Activated naive CD8-positive, alpha-beta T cell (primary cell): Measurements from ENCODE around the gene MED22.
"Not testable (repeated sequence)": the region's sequence is repeated elsewhere in the genome, so short reads cannot be mapped to it uniquely, and the experiment has no call there.

Source experiments
- H3K27ac Mint-ChIP-seq: one replicate; pipeline ENCODE4 v1.8.0; 2021; ENCODE audit warnings: mixed read lengths
- H3K27me3 Mint-ChIP-seq: one replicate; pipeline ENCODE4 v1.8.0; 2021; ENCODE audit warnings: mixed read lengths
- H3K36me3 Mint-ChIP-seq: one replicate; pipeline ENCODE4 v1.8.0; 2021; ENCODE audit warnings: mixed read lengths
- H3K4me1 Mint-ChIP-seq: one replicate; pipeline ENCODE4 v1.8.0; 2021; ENCODE audit warnings: low read depth, mixed read lengths
- H3K4me3 Mint-ChIP-seq: one replicate; pipeline ENCODE4 v1.8.0; 2021; ENCODE audit warnings: mild to moderate bottlenecking, mixed read lengths
- H3K9me3 Mint-ChIP-seq: one replicate; pipeline ENCODE4 v1.8.0; 2021; ENCODE audit warnings: low read depth, mixed read lengths

The MED22 gene

DNA sequence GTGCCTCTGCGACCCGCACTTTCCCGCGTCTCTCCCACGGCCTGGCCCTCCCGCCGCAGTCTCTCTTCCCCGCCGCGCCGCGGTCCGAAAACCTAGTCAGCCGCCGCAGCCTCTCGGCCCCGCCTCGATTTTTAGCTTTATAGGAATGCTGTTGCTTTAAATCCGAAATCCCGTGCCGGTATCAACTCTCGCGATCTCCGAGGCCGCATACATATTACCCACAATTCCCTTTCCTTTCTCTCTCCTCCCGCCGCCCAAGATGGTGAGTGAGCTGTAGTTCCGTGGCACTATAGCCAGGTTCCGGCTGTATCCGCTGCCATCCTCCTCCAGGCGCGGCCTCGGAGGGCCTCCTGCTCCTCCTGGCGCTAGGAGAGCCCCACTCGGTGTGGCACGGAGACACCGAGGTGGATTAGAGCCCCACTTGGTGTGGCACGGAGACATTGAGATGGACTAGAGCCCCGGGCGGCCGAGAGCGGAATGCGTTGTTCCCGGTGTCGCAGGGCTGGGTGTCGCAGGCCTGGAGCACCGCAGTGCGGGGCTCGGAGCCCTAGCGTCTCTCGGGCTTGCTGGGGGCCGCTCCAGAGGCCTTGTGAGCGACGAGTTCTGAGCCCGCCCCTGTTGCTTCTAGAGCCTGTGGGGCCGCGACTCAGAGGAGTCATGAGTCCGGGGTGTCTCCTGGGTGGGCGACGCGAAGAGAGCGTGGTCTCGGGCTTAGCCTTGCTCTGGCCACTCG, at the start of gene MED22, which contains the start of gene RPL7A:
TSS of gene MED22 (minus strand) at position 147 of the 733 bp plus-strand sequence. CDS start 1,469 bp downstream, outside the sequence.
TSS of gene RPL7A (plus strand) at position 234 of the 733 bp plus-strand sequence. CDS start at position 260, 26 bp downstream.
- H3K4me1 Mint-ChIP-seq, result peaks cover 39% of the 10 kb centered on the region
- peaks cover 10% of the 10 kb centered on the region for H3K36me3 Mint-ChIP-seq
- no peaks in the 10 kb centered on the region for H3K9me3 Mint-ChIP-seq
- peak within 1 kb of the TSS; percentile 99 for H3K27ac Mint-ChIP-seq
- no peaks in the 10 kb centered on the region for H3K27me3 Mint-ChIP-seq
- H3K4me3 Mint-ChIP-seq, result peak within 1 kb of the TSS; percentile 99

DNA sequence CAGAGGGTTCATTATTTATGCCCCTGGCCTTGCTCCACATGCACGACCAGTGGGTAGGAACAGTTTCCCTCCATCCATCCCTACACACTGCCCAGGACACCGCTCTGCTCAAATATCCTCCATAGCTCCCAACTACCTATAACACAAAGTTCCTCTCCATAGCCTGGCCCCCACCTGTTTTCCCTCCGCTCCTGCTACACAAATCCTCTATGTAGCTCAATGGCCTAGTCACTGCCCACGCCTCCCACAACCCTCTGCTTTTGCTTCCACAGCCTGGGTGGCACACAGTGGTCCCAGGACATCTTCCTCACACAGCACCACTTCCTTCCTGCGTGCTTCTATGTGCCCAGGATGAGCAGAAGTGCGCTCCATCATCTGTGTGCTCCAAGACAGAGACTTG, 49.4 kb upstream of the MED22 start:
- Mint-ChIP-seq H3K4me1 (peaks cover 2% of the 10 kb centered on the region), H3K27ac (no peak overlapping the region), H3K27me3 (no peaks in the 10 kb centered on the region), H3K36me3 (no peaks in the 10 kb centered on the region), H3K4me3 (no peak overlapping the region), H3K9me3 (no peaks in the 10 kb centered on the region)

DNA sequence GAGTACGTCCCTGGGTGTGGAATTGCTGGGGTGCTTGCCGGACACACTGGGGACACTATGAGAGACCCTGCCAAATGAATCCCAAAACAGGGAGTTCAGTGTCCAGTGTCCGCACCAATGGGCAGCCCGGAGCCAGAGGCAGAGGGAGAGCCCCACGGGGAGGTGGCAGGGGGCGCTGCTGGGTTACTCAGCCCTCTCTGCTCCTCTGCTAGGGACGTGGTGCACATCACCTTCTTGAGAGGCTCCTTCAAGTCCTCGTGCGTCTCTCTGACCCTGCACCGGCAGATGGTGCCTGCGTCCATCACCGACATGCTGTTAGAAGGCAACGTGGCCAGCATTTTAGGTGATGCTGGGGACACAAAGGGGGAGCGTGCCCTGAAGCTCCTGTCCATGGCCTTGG, 49.0 kb upstream of the MED22 start:
- Mint-ChIP-seq H3K36me3 (no peaks in the 10 kb centered on the region), H3K27me3 (no peaks in the 10 kb centered on the region), H3K9me3 (no peaks in the 10 kb centered on the region)

DNA sequence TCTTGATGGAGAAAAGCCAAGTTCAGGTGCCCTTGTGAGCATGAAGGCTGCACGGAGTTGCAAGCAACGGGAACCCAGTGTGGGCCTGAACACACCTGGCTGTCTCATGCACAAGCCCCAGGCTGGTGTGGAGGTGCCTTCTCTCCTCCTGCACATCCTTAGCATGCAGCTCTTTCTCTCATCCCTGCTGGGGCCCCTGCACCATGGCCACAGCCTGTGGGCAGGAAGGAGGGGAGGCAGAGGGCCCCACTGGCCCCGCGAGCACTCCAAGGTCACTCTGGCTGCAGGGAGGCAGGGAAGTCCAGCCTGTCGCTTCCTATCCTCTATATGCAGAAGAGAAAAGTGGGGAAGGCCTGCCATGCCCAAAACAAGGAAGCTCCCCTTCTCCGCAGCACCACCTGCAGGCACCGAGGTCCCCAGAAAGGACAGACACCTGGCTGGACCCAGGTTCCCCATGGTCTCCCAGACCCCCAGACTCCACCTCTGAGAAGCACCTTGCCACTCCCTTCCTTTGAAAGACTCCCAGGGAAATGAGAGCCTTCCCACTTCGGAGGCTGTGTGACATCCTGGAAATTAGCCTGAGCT, 46.8 kb upstream of the MED22 start:
- Mint-ChIP-seq H3K4me1 (peaks cover 2% of the 10 kb centered on the region), H3K36me3 (no peaks in the 10 kb centered on the region), H3K9me3 (no peaks in the 10 kb centered on the region), H3K4me3 (no peak overlapping the region), H3K27me3 (peaks cover 3% of the 10 kb centered on the region), H3K27ac (no peak overlapping the region)

More for the DNA sequence above, 49.0 kb upstream of the MED22 start:
- H3K27ac Mint-ChIP-seq, result no peak overlapping the region
- no peak overlapping the region for H3K4me3 Mint-ChIP-seq
- H3K4me1 Mint-ChIP-seq, result peaks cover 2% of the 10 kb centered on the region

DNA sequence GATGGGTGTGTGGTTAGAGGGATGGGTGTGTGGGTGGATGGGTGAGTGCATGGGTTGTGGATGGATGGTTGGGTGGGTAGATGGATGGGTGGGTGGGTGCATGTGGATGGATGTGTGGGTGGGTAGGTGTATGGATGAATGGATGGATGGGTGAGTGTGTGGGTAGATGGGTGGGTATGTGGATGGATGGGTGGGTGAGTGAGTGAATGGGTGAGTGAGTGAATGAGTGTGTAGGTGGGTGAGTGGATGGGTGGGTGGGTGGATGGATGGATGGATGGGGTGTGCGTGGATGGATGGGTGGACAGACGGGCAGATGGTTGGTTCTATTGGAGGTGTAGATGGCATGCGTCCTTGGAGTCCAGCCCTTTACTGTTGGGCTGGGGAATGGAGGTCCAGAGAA, 45.5 kb upstream of the MED22 start:
- Mint-ChIP-seq H3K27ac (no peak overlapping the region), H3K27me3 (peaks cover 3% of the 10 kb centered on the region), H3K4me3 (no peak overlapping the region), H3K4me1 (peaks cover 2% of the 10 kb centered on the region), H3K9me3 (no peaks in the 10 kb centered on the region), H3K36me3 (no peaks in the 10 kb centered on the region)

DNA sequence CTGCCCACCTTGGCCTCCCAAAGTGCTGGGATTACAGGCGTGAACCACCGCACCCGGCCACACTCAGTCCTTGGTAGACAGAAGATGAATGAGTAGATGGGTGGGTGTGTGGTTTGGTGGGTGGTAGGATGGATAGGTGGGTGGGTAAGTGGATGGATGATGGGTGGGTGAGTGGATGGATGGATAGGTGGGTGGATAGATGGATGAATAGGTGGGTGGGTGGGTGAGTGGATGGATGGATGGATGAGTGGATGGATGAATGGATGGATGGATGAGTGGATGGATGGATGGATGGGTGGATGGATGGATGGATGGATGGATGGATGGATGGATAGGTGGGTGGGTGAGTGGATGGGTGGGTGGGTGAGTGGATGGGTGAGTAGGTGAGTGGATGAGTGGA, 44.4 kb upstream of the MED22 start:
- H3K27ac Mint-ChIP-seq, H3K27me3 Mint-ChIP-seq, H3K36me3 Mint-ChIP-seq, H3K9me3 Mint-ChIP-seq, H3K4me3 Mint-ChIP-seq, H3K4me1 Mint-ChIP-seq: not testable (repeated sequence)

DNA sequence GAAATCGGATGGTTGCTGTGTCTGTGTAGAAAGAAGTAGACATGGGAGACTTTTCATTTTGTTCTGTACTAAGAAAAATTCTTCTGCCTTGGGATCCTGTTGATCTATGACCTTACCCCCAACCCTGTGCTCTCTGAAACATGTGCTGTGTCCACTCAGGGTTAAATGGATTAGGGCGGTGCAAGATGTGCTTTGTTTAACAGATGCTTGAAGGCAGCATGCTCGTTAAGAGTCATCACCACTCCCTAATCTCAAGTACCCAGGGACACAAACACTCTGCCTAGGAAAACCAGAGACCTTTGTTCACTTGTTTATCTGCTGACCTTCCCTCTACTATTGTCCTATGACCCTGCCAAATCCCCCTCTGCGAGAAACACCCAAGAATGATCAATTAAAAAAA, 43.5 kb upstream of the MED22 start:
- not testable (repeated sequence) for H3K4me1 Mint-ChIP-seq, H3K9me3 Mint-ChIP-seq, H3K27me3 Mint-ChIP-seq, H3K36me3 Mint-ChIP-seq, H3K27ac Mint-ChIP-seq, H3K4me3 Mint-ChIP-seq

DNA sequence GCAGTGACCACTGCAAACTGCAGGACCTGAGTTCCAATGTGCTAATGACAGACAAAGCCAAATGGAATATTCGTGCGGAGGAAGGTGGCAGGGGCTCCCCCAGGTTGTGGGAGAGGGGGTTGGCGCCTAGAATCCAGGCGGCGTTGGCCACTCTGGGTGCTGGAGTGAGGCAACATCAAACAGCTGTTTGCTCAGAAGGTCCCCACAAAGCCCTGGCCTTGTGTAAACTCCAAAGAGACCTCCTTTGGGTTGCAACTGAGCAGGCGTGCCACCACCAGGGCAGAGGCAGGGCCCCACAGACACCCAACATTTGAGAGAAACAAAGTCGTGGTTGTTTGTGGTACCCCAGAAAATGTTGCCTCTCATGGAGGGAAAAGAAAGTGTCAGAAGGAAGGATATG, 42.8 kb upstream of the MED22 start:
- H3K27ac Mint-ChIP-seq, result no peak overlapping the region
- H3K27me3 Mint-ChIP-seq, result peaks cover 3% of the 10 kb centered on the region
- no peaks in the 10 kb centered on the region for H3K4me1 Mint-ChIP-seq
- no peak overlapping the region for H3K4me3 Mint-ChIP-seq
- no peaks in the 10 kb centered on the region for H3K9me3 Mint-ChIP-seq
- no peaks in the 10 kb centered on the region for H3K36me3 Mint-ChIP-seq

DNA sequence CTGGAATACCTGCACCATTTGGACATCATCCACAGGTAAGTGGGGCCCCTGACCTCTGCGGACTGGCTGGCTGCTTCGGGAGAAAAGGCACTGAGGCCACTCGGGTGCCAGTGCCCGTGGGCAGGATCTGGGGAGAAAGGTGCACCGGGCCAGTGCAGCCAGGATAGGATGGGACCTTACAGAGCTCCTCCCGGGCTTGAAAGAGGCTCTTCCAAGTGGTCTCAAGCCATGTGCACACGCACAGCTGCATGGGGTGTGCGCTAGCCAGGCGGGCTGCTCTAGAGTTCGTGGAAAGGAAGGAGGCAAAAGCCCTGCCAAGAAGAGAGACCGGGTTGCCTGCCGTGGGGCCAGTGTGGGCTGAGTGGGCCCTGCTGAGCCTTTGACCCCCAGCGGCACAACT, 41.6 kb upstream of the MED22 start:
- Mint-ChIP-seq H3K9me3 (no peaks in the 10 kb centered on the region), H3K27me3 (peaks cover 3% of the 10 kb centered on the region), H3K36me3 (no peaks in the 10 kb centered on the region), H3K4me3 (no peak overlapping the region), H3K27ac (no peak overlapping the region), H3K4me1 (no peaks in the 10 kb centered on the region)

DNA sequence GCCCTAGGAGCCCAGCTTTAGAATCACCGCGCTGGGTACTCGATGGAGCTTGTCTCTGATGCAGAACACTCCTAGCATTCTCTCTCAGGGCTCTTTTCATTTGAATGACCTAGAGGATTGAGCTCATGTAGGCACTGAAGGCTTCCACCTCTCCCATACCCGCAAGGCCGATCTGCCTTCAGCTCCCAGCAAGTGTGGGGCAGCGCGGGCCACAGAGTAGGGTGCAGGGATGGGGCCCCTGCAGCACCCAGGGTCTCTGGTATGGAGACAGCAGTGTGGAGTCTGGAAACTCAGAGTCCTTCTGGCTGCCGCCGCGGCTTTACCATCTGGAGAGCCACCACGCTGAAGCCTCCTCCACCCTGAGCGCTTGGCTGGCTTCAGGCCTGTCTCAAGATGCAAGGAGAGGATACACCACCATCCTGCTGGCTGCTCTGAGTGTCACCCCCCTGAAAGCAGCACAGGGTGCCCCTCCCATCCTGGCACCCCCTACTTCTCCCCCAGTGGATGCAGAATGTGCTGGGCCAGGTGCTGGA, 41.2 kb upstream of the MED22 start:
- Mint-ChIP-seq H3K36me3 (no peaks in the 10 kb centered on the region), H3K4me3 (no peak overlapping the region), H3K27ac (no peak overlapping the region), H3K4me1 (no peaks in the 10 kb centered on the region), H3K27me3 (peaks cover 3% of the 10 kb centered on the region), H3K9me3 (no peaks in the 10 kb centered on the region)

DNA sequence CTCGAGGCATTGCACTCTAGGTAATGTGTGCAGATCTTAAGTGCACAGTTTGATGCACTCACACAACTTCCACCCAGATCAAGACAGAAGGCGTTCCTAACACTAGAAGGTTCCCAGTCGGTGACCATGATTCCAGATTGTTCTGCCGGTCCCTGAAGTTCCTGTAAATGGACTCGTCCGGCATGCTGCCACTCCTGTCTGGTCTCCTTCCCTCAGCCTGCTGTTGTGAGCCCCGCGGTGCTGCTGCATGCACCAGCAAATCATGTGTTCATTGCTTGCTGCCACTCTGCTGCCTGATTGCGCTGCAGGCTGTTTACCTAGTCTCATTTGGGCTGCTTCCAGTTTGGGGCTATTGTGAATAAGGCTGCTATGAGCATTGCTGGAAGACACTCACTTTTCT, 39.7 kb upstream of the MED22 start:
- peaks cover 3% of the 10 kb centered on the region for H3K27me3 Mint-ChIP-seq
- no peaks in the 10 kb centered on the region for H3K4me1 Mint-ChIP-seq
- H3K4me3 Mint-ChIP-seq, result no peak overlapping the region
- no peaks in the 10 kb centered on the region for H3K9me3 Mint-ChIP-seq
- no peak overlapping the region for H3K27ac Mint-ChIP-seq
- H3K36me3 Mint-ChIP-seq, result no peaks in the 10 kb centered on the region

DNA sequence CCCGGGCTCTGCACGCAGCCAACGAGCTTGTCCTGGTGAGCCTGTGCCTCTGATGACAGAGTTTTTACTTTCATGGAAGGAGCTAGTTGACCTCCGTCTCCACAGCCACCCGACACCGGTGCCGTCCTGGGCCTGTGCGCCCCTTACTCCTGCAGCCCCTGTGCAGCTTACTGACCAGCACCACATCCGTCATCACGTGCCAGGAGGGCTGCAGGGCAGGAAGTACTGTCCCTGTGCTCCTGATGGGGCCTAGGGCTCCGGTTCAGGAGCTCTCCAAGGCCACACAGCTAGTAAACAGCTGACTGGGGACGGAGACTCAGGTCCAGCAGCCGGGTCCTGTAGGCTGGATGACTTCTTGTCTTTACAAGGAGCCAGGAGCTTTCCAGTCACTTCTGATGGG, 38.4 kb upstream of the MED22 start:
- Mint-ChIP-seq H3K9me3 (no peaks in the 10 kb centered on the region), H3K27me3 (peaks cover 3% of the 10 kb centered on the region), H3K4me3 (no peak overlapping the region), H3K27ac (no peak overlapping the region), H3K36me3 (no peaks in the 10 kb centered on the region), H3K4me1 (no peaks in the 10 kb centered on the region)

DNA sequence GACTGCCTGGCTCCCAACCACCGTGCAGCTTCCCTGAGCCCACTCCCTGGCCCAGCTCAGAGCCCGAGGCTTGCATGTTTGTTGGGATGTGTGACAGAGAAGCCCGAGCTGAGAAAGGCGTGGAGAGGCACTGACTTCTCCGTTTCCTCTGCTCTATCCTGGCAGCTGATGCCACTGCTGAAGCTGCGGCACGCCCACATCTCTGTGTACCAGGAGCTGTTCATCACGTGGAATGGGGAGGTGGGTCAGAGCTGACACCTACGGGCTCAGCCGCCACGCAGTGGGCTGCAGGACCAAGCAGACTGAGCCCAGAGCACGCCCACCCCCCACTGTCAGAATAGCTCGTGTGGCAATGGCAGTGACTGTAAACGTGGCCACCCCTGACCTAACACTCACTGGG, 37.5 kb upstream of the MED22 start:
- Mint-ChIP-seq H3K27me3 (peaks cover 3% of the 10 kb centered on the region), H3K27ac (no peak overlapping the region), H3K36me3 (no peaks in the 10 kb centered on the region), H3K9me3 (no peaks in the 10 kb centered on the region), H3K4me3 (no peak overlapping the region), H3K4me1 (no peaks in the 10 kb centered on the region)

DNA sequence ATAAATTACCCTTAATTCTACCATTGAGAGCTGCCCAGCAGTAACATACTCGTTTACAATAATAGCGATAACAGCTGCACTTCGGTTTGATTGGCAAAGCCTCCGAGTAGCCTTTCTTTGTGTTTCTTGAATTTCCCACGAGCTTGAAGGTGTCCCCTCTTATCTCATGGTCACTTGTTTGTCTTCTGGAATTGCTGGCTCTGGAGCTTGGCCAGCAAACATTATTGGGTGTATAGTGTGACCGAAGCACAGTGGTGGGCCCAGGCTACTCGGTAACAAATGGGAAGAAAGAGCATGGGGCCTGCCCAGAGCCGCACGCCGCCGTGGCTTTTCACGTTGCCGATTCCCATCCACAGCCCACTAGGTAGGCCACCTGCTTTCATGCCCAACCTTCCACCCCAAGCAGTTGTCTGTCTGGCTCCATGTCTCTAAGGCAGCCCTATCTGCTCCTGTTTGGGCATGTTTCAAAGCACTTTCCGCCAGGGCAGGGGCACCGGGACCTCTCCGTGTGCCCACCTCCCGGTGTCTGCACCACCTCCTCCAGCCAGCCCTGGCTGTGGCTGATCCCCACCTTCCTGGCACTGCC, 36.9 kb upstream of the MED22 start:
- Mint-ChIP-seq H3K27ac (no peak overlapping the region), H3K9me3 (no peaks in the 10 kb centered on the region), H3K4me3 (no peak overlapping the region), H3K27me3 (peaks cover under 1% of the 10 kb centered on the region), H3K36me3 (no peaks in the 10 kb centered on the region), H3K4me1 (no peaks in the 10 kb centered on the region)

DNA sequence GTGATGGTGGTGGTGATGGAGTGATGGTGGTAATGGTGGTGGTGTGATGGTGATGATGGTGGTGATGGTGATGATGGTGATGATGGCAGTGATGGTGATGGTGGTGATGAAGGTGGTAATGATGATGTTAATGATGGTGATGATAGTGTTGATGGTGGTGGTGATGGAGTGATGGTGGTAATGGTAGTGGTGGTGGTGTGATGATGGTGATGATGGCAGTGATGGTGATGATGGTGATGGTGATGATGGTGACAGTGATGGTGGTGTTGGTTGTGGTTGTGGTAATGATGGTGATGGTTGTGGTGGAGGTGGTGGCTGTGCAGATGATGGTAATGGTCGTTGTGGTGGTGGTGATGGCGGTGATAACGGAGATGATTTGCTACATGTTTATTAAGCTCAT, 35.5 kb upstream of the MED22 start:
- H3K9me3 Mint-ChIP-seq, result no peaks in the 10 kb centered on the region
- H3K27ac Mint-ChIP-seq, result no peak overlapping the region
- H3K27me3 Mint-ChIP-seq, result no peaks in the 10 kb centered on the region
- H3K4me1 Mint-ChIP-seq, result no peaks in the 10 kb centered on the region
- H3K36me3 Mint-ChIP-seq, result no peaks in the 10 kb centered on the region
- no peak overlapping the region for H3K4me3 Mint-ChIP-seq
